ENCODE results near the gene CCT5. TPM values are rescaled to one million over a fixed set of nuclear protein-coding genes. Genes with fewer than 3 reads are reported as not detected.

Gene CCT5
- total RNA-seq, 2 donors from 2014 or later = 110 to 135 TPM

DNA sequence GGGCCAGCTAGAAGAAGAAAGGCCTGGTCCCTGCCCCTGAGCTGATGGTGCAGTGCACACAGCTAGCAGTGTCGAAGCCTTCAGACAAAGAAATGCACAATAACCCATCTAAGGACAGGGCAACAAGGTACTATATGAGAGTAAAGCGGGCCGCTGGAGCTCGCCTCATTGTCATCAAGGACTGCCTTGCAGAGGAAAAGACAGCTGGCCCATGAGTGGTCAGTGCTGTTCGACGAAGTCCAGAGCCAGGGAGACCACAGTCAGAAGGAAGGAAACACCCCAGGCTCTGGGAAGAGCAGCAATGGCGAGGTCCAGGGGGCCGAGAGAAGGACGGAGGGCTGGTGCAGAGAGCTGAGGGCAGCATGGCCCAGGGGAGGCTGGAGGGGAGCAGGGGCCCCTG is 17.7 kb upstream of the CCT5 start:
- Histone ChIP-seq H3K4me1 (ENCODE audit: control insufficient read depth in 1 of 2, low read depth in 2 of 2) (no peaks in the 10 kb centered on the region), H3K27ac (no peak overlapping the region), H3K4me3 (no peak overlapping the region), H3K36me3 (no peaks in the 10 kb centered on the region), H3K9me3 (no peaks in the 10 kb centered on the region), H3K27me3 (replicated peaks; ENCODE audit: insufficient read depth) (no peaks in the 10 kb centered on the region)
- ATAC-seq (ENCODE audit: insufficient number of reproducible peaks, low FRiP score, low read depth) = no peak
- TF ChIP-seq CTCF (IDR thresholded peaks at IDR 0.05) = no peak
- no peak for DNase-seq (ENCODE audit: low spot score)

- Histone ChIP-seq H3K36me3 (no peaks in the 10 kb centered on the region), H3K27ac (no peak overlapping the region), H3K9me3 (no peaks in the 10 kb centered on the region), H3K4me1 (ENCODE audit: control insufficient read depth in 1 of 2, low read depth in 2 of 2) (no peaks in the 10 kb centered on the region), H3K4me3 (no peak overlapping the region), H3K27me3 (replicated peaks; ENCODE audit: insufficient read depth) (no peaks in the 10 kb centered on the region)
- no peak for DNase-seq (ENCODE audit: low spot score)
- TF ChIP-seq CTCF (IDR thresholded peaks at IDR 0.05) = no peak
- ATAC-seq (ENCODE audit: insufficient number of reproducible peaks, low FRiP score, low read depth) = no peak
Measured at GRCh38 chr5:10233011-10233410, 17.1 kb upstream of the CCT5 start.

DNA sequence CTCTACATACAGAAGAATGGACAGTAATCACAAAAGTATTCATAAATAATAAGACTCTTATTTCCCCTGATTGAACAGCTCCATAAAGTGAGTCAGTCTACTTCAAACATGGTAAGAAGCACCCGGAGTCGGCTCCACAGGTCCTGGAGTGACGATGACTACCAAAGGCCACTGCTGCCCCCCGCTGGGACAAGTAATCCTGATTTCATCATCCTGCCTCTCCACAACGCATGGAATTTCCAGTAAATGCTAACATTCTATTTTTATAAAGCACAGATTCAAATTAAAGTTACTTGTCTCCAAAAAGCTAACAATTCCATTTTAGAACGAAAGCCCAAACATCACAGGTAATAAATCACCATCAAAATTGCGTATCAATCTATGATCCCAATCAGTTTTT is 16.6 kb upstream of the CCT5 start:
- Histone ChIP-seq H3K27ac (no peak overlapping the region), H3K4me3 (no peak overlapping the region), H3K36me3 (peaks cover 3% of the 10 kb centered on the region), H3K4me1 (ENCODE audit: control insufficient read depth in 1 of 2, low read depth in 2 of 2) (no peaks in the 10 kb centered on the region), H3K9me3 (no peaks in the 10 kb centered on the region), H3K27me3 (replicated peaks; ENCODE audit: insufficient read depth) (no peaks in the 10 kb centered on the region)
- no peak for DNase-seq (ENCODE audit: low spot score)
- TF ChIP-seq CTCF (IDR thresholded peaks at IDR 0.05) = no peak
- no peak for ATAC-seq (ENCODE audit: insufficient number of reproducible peaks, low FRiP score, low read depth)

- no peaks in the 10 kb centered on the region for H3K9me3 ChIP-seq
- DNase-seq (ENCODE audit: low spot score) (no peak), ATAC-seq (ENCODE audit: insufficient number of reproducible peaks, low FRiP score, low read depth) (no peak)
- no peaks in the 10 kb centered on the region for H3K27me3 ChIP-seq (replicated peaks; ENCODE audit: insufficient read depth)
- no peaks in the 10 kb centered on the region for H3K4me1 ChIP-seq (ENCODE audit: control insufficient read depth in 1 of 2, low read depth in 2 of 2)
- no peak overlapping the region for H3K4me3 ChIP-seq
- TF ChIP-seq CTCF (IDR thresholded peaks at IDR 0.05) = no peak
- peaks cover 6% of the 10 kb centered on the region for H3K36me3 ChIP-seq
- no peak overlapping the region for H3K27ac ChIP-seq
Measured at GRCh38 chr5:10235350-10235749, 14.7 kb upstream of the CCT5 start.

DNA sequence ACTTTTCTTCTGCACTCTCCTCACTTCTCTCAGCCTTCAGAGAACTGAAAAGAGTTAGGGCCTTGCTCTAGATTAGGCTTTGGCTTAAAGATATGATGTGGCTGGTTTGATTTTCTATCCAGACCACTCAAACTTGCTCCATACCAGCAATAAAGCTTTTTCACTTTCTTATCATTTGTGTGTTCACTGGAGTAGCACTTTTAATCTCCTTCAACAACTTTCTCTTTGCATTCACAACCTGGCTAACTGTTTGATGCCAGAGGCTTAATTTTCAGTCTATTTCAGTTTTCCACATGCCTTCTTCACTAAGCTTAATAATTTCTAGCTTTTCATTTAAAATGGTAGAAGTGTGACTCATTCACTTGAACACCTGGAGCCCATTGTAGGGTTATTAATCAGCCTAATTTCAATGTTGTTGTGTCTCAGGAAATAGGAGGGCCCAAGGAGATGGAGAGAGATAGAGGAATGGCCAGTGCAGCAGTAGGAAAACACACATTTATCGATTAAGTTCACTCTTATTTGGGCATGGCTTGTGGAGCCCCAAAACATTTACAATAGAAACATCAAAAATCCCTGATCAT is 6.3 kb upstream of the CCT5 start:
- Histone ChIP-seq H3K36me3 (peaks cover 1% of the 10 kb centered on the region), H3K4me1 (ENCODE audit: control insufficient read depth in 1 of 2, low read depth in 2 of 2) (peaks cover 1 to 5% of the 10 kb centered on the region in 2 donors), H3K9me3 (no peaks in the 10 kb centered on the region), H3K27ac (no peak overlapping the region), H3K27me3 (replicated peaks; ENCODE audit: insufficient read depth) (no peaks in the 10 kb centered on the region), H3K4me3 (no peak overlapping the region)
- no peak for DNase-seq (ENCODE audit: low spot score)
- no peak for ATAC-seq (ENCODE audit: insufficient number of reproducible peaks, low FRiP score, low read depth)
- TF ChIP-seq CTCF (IDR thresholded peaks at IDR 0.05) = no peak

All from thoracic aorta (tissue), 2 donors.